GM19452 (cell line): Measurements from ENCODE around the gene DLK2.
"Not testable (repeated sequence)": the region's sequence is repeated elsewhere in the genome, so short reads cannot be mapped to it uniquely, and the experiment has no call there.

Source experiments
- ATAC-seq: cut with Tn5 transposase; IDR thresholded peaks from one replicate; pipeline ENCODE4 v1.9.1; 2021; ENCODE audit not compliant: unreplicated experiment

The DLK2 gene

DNA sequence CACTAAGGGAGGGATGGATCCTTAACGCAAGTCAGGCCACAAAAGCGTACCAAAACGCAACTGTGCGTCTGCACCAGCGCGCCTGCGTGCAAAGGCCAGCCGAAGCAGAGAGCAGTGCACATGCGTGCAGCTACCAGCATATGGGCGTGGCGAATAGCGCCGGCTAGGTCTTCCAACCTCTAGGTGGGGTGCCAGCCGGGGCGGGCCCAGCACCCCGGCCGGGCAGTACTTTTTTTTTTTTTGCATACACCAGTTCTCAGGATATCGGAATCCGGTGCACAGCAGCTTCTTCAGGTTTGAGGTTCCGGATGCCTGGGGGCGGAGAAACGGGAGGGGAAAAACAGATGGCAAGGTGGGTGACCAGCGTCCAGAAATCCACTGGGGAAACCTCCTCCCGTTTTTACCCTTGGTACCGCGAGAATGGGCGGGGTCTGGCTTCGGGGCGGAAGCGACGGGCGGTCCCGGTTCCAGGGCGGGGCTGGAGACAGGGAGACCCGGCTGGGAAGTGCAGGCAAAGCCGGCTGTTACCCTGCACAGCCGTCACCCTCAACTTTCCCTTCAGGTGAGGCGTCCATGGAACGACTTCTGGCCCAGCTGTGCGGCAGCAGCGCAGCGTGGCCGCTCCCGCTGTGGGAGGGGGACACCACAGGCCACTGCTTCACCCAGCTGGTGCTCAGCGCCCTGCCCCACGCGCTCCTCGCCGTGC is 27.8 kb downstream of the DLK2 start, which contains the start of gene ABCC10:
ABCC10 (plus strand) TSS at position 136 of the 706 bp plus-strand sequence; CDS start at position 574, 438 bp downstream.
- peak; percentile 91 for ATAC-seq

DNA sequence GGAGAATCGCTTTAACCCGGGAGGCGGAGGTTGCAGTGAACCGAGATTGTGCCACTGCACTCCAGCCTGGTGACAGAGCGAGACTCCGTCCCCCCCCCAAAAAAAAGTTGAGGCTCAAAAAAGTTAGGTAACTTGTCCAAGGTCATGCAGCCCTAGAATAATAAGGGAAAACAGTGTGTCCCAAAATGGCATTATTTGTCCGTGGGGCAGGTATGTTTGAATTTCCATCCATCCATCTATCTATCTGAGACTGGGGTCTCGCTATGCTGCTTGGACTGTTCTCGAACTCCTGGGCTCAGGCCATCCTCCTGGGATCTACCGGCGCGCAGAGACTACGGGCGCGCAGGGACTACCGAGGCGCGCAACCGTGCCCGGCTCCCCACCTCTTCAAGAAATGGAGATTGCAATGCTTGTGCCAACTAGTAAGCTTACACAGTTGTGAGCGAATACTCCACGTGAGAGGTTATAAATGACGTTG is 28.4 kb downstream of the DLK2 start:
- ATAC-seq = no peak

DNA sequence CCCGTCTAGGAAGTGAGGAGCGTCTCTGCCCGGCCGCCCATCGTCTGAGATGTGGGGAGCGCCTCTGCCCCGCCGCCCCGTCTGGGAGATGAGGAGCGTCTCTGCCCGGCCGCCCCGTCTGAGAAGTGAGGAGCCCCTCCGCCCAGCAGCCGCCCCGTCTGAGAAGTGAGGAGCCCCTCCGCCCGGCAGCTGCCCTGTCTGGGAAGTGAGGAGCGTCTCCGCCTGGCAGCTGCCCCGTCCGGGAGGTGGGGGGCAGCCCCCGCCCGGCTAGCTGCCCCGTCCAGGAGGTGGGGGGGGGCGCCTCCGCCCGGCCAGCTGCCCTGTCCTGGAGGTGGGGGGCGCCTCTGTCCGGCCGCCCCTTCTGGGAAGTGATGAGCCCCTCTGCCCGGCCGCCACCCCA is 30.3 kb downstream of the DLK2 start:
- ATAC-seq = not testable (repeated sequence)

DNA sequence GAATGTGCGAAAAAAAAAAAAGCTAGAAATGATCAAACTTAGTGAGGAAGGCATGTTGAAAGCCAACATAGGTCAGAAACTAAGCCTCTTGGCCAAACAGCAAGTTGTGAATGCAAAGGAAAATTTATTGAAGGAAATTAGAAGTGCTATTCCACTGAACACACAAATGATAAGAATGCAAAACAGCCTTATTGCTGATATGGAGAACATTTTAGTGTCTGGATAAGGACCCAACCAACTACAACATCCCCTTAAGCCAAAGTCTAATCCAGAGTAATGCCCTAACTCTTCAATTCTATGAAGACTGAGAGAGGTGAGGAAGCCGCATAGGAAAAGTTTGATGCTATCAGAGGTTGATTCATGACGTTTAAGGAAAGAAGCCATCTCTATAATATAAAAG is 33.5 kb downstream of the DLK2 start:
- ATAC-seq = no peak

DNA sequence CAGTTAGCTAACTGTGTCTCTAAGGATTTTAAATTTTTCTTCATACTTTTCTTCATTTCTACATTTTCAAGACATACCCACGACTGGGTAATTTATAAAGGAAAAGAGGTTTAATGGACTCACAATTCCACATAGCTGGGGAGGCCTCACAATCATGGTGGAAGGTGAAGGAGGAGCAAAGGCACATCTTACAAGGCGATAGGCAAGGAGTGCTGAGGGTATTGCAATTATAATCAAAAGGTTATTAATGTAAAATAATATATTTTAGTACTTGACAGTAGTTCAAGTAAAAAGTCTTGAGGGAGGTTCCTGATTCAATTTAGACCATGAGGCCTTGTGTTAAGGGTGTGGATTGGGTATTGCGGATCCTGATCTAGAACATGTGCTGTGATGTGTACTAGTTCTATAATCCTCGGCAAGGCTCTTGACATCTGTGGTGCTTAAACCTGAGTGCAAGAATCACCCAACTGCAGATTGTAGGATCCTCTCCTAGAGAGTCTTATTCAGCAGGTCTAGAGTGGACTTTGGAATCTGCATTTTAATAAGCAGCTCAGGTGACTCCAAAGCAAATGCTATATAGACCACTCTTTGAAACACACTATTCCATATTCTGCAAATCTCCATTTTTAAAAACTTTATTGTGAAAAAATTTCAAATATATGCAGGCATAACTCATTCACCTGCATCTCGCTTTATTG is 35.2 kb downstream of the DLK2 start:
- no peak for ATAC-seq

DNA sequence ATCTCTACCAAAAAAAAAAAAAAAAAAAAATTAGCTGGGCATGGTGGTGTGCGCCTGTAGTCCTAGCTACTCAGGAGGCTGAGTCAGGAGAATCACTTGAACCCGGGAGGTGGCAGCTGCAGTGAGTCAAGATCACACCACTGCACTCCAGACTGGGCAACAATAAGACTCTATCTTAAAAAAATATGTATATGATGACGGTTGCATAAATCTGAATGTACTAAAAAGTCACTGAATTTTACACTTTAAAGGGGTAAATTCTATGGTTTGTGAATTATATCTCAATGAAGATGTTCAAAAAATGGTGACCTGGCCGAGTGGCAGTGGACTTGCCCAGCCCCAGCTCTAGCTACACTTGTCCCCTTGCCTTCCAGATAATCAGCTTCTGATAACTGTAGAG is 38.4 kb downstream of the DLK2 start:
- ATAC-seq = no peak

DNA sequence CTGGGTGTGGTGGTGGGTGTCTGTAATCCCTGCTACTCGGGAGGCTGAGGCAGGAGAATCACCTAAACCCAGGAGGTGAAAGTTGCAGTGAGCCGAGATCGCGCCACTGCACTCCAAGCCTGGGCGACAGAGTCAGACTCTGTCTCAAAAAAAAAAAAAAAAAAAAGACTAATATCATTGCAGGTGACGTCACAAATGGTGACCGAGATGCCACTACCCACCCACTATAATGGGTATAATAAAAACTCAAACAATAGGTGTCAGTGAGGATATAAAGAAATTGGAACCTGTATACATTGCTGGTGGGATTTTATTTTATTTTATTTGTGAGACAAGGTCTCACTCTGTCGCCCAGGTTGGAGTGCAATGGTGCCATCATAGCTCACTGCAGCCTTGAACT is 40.1 kb downstream of the DLK2 start:
- ATAC-seq = not testable (repeated sequence)

DNA sequence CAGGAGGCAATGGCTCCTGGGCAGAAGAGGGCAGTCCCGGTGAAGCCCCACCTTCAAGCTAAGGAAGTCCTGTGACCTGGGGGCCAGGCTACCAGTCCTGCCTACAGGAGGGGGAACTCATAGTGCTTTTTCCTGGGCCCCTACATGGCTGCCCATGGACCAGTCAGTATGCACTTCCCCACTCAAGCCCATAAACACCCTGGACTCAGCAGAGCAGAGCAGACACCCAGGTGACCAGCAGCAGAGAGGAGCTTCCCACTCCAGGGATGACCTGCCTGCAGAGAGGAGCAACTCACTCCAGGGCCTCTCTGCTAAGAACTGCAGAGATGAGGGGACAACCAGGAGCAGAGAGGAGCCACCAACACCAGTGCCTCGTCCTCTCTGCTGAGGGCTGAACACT is 42.3 kb downstream of the DLK2 start:
- no peak for ATAC-seq

DNA sequence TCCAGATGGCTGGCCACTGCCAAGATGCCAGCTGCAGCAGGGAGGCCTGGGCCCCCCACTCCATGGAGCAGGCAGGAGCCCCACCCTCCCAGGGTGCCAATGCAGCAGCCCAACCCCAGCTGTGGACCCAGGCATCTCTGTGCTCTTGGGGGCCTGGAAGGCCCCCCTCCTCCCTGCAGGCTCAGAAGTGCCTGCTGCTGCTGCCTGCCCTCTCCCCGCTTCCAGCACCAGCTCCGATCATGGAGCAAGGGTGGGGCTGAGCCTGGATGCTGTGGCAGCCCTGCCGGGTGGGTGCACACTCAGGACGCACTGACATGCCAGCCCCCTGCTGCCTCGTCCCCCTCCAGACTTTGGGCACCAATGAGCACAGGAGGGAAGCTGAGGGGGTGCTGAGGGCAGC is 42.8 kb downstream of the DLK2 start:
- ATAC-seq = no peak

DNA sequence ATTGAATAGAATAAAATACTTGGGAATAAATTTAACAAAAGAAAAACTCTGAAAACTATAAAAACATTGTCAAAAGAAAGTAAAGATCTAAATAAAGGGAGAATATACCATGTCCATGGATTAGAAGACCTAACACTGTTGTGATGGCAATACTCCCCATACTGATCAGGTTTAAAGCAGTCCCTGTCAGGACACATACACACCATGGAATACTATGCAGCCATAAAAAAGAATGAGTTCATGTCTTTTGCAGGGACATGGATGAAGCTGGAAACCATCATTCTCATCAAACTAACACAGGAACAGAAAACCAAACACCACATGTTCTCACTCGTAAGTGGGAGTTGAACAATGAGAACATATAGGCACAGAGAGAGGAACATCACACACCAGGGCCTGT is 44.6 kb downstream of the DLK2 start:
- ATAC-seq = not testable (repeated sequence)

DNA sequence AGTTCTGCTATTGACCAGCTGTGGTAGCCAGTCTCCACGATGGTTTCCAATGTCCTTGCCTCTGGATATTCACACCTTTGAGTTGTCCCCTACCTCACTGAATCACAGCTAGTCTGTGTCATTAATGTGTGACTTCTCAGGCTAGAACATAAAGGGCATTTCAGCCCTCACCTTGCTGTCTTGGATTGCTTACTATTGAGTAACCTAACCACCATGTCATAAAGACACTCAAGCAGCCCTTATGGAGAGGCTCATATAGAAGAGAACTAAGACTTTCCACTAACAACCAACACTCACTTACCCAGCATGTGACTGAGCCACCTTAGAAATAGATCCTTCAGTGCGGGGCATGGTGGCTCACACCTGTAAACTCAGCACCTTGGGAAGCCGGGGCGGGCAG is 47.1 kb downstream of the DLK2 start:
- no peak for ATAC-seq

DNA sequence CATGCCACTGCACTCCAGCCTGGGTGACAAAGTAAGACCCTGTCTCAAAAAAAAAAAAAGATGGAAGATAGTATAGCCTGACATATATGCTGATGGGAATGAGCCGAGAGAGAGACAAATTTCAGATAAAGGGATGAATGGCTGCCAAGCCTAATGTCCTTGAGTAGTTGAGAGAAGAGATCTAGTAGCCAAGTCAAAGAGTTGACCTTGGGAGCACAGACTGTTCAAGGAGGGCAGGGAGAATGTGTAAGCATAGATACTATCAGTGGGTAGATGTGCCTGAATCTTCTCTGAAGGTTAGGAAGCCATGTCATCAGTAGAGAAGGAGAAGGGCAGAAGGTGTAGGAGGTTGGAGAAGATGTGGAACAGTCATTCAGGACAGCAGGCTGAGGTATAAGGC is 48.1 kb downstream of the DLK2 start:
- ATAC-seq = no peak

DNA sequence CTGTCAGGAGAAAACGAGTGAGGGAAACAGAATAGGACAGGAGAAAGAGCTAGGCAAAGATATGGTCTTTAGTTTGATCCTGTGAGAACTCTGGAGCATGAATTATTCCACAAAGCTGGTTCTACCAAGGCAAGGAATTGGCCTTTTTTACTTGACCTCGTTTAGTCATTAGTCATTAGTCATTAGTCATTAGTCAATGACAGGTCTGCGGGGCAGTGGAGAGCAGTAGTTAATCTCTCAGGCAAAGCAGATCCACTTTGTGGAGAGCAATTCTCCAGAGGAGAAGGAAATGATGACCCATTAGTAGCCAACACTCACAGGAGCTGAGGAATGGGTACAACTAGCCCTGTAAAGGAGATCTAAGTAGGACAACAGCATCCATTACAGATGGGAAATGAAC is 50.0 kb downstream of the DLK2 start:
- ATAC-seq = no peak

DNA sequence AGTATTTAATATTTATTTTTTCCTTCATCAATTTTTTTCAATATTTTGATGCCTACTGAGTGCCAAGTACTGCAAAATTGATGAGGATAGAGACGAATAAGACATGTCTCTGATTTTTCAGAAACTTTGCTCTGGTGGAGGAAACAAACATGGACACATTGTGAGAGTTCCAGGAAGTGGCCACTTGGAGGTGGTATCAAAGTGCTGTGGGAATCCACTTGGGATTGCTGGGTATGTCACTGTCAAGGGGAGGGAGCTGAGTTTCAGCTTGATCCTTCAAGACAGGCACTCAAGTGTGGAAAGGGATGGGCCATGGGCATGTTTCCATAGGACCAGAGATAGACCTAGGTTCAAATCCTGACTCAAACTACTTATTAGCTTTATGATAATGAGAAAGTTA is 52.5 kb downstream of the DLK2 start:
- ATAC-seq = no peak

DNA sequence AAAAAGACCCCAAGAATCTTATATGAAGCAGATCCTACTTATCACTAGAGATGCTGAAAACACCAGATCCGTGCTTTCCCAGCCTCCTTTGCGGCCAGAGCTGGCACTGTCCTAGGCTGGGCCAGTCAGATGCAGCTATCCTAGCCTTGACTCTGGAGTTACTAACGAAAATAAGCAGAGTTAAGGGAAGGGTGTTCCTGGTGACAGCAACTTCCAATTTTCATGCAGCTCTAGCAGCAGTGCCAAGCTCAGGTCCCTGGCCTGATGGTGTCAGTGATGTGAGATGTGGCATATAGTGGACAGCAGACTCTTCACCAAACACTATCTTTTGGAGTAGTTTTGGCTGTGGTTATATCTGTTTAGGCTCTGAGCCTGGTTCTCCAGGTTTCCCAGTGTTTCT is 53.6 kb downstream of the DLK2 start:
- ATAC-seq = no peak
